PFSK-1 (cell line): ENCODE data around the gene TMEM117. TPM values are rescaled to one million over a fixed set of nuclear protein-coding genes. Genes with fewer than 3 reads are reported as not detected.

ENCODE experiments used
- FOXP2 ChIP-seq: optimal IDR thresholded peaks from 2 replicates; pipeline ENCODE3; 2011; ENCODE audit warnings: borderline replicate concordance, control low read depth, inconsistent platforms; ENCODE audit not compliant: insufficient read depth; ENCODE audit errors: extremely low read length, extremely low read depth
- POLR2AphosphoS5 ChIP-seq: IDR thresholded peaks from 2 replicates; pipeline ENCODE4 v1.6.1; 2012; ENCODE audit warnings: low read depth, mild to moderate bottlenecking, control low read depth, low read length, moderate library complexity
- REST ChIP-seq, 2 experiments: IDR thresholded peaks; 2 replicates each; pipeline versions ENCODE4 v1.6.1 to v1.8.0; 2011 to 2012; ENCODE audit warnings: low read depth in 2 of 2, low read length in 2 of 2, control low read depth in 1 of 2, inconsistent platforms in 1 of 2, mild to moderate bottlenecking in 1 of 2, moderate library complexity in 1 of 2; ENCODE audit not compliant: insufficient read depth in 1 of 2
- SIN3A ChIP-seq: IDR thresholded peaks from 2 replicates; pipeline ENCODE4 v1.6.1; 2012; ENCODE audit warnings: mild to moderate bottlenecking, low read length, moderate library complexity, borderline replicate concordance; ENCODE audit not compliant: insufficient read depth
- TAF1 ChIP-seq: IDR thresholded peaks from 2 replicates; pipeline ENCODE4 v1.6.1; 2012; ENCODE audit warnings: low read length, control low read depth, borderline replicate concordance; ENCODE audit not compliant: insufficient read depth
- polyA plus RNA-seq: library from polyadenylated mRNA; unstranded; fragments of >200 nt; gene quantifications from one replicate; pipeline ENCODE4 v1.2.1, GENCODE V29; 2012; ENCODE audit warnings: low read depth, missing spikeins; ENCODE audit not compliant: insufficient read length

Gene TMEM117
- 0.69 TPM for polyA plus RNA-seq

- TF ChIP-seq TAF1, result peak; percentile 48; the same call in 1 of the 2 replicates
- TF ChIP-seq SIN3A, result no peak
Observed at GRCh38 chr12:43835656-43836474, at the start of gene TMEM117. TMEM117 (plus strand) TSS chr12:43836081.

- TF ChIP-seq REST (IDR thresholded peaks at IDR 0.05; ENCODE audit: insufficient read depth in 1 of 2, low read depth in 2 of 2, low read length in 2 of 2) (no peak), SIN3A (no peak), TAF1 (no peak), POLR2AphosphoS5 (no peak), FOXP2 (no peak)
Observed at GRCh38 chr12:43786899-43787693, 48.8 kb upstream of the TMEM117 start.

GRCh38 chr12:43789941-43790340, 45.9 kb upstream of the TMEM117 start:
- TF ChIP-seq POLR2AphosphoS5, result no peak
- no peak for TF ChIP-seq TAF1
- TF ChIP-seq SIN3A, result no peak

- TF ChIP-seq REST (IDR thresholded peaks at IDR 0.05; ENCODE audit: insufficient read depth in 1 of 2, low read depth in 2 of 2, low read length in 2 of 2) (no peak), TAF1 (no peak), SIN3A (no peak), POLR2AphosphoS5 (no peak), FOXP2 (no peak)
Observed at GRCh38 chr12:43795716-43796280, 40.1 kb upstream of the TMEM117 start.

GRCh38 chr12:43797561-43798217, 38.2 kb upstream of the TMEM117 start:
- no peak for TF ChIP-seq REST (IDR thresholded peaks at IDR 0.05; ENCODE audit: insufficient read depth in 1 of 2, low read depth in 2 of 2, low read length in 2 of 2)
- no peak for TF ChIP-seq FOXP2
- TF ChIP-seq POLR2AphosphoS5, result no peak
- no peak for TF ChIP-seq SIN3A
- TF ChIP-seq TAF1, result no peak
